ENCODE measurements around the gene CLDN11.

The CLDN11 gene

GRCh38 chr3:170473358-170473757 is 54.7 kb downstream of the CLDN11 start:
- DNase-seq = no peak

DNA sequence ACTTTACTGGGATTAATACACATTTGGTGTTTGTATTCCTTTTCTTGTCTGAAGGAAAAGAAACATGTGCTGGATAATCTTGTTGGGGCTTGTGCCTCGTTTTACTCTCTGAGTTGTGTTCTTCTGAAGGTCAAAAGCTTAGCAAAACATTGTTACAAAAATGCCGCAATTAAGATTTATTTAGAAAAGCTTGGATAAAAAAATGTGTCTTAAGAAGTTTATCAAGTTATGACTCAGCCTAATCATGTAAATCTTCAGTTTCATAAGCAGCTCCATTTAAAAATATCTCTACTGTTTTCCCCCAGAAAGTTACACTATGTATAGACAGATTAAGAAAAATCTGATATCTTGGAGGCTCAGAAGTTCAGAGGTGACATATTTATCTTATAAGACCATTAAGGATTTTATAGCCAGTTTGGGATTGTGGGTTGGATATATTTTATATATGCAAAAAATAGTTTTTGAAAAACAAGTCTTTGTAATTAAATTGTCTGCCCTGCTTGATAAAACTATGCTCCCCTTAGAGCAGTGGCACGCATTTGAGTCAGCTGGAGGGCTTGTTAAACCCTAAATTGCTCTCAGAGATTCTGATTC is 56.5 kb downstream of the CLDN11 start:
- no peak for DNase-seq

- no peak for DNase-seq
Measured at GRCh38 chr3:170476291-170476690, 57.6 kb downstream of the CLDN11 start.

DNA sequence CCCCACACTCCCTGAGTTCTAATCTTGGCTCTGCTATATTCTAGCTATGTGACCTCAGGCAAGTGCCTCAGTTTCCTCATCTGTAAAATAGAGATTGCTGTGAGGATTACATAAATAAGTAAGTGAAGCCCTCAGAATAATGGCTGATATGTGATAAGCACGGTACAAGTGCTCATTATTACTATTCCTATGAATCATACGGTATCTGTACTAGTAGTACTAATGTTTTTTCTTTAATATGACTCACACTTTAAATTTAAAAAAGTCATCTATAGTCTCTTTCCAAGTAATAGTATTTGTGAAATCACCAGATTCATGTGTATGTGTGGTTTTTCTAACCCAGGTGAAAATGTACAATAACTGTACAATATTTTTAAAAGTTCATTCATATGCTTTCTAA is 58.7 kb downstream of the CLDN11 start:
- DNase-seq = no peak

DNA sequence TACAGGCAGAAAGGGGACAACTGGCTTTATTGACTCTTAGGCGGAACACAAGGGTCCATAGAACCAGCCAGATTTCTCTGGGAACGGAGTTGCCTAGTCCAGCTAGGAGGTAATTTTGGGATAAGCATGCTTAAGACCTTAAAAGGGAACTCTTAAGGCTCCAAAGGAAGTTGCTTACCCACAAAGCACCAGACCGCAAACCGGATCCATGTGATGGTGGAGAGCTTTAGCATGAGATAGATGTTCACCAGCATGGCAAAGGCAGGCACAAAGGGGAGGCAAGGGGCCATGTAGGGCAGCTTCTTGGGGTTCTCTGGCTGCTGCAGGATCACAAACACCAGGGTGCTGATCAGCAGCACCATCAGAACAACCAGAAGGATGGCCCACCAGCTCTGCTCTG is 61.4 kb downstream of the CLDN11 start:
- no peak for DNase-seq

GRCh38 chr3:170482199-170482598 is 63.5 kb downstream of the CLDN11 start:
- no peak for DNase-seq

- DNase-seq = no peak
Measured at GRCh38 chr3:170483485-170484262, 65.0 kb downstream of the CLDN11 start.

All from NCI-H1105 (cell line).